Gastrocnemius medialis (tissue), 4 donors: ENCODE measurements around the gene ECSCR. TPM values are rescaled to one million over a fixed set of nuclear protein-coding genes. Genes with fewer than 3 reads are reported as not detected.
A peak's percentile ranks its signal among the peaks of the same experiment; 100 is the strongest.
"Not testable (repeated sequence)": the region's sequence is repeated elsewhere in the genome, so short reads cannot be mapped to it uniquely, and the experiment has no call there.

Experiments used
- ATAC-seq, 2 donors: fragments of 150-250 bp; one replicate each; pipeline ENCODE4 v1.9.1; 2016
- DNase-seq, 2 donors: peaks; one replicate each; pipeline ENCODE4 v3.0.0-alpha.2; 2019
- H3K27ac ChIP-seq, 4 donors: fragments of 200-600 bp; sonication (generic); 1 replicate in 1 of 4; 2 replicates in 3 of 4; pipeline ENCODE4 v1.5.1; 2016 to 2018; ENCODE audit warnings: mild to moderate bottlenecking in 2 of 4, moderate library complexity in 1 of 4
- H3K27me3 ChIP-seq, 3 donors: fragments of 200-600 bp; sonication (generic) in 2 of 3; 1 replicate in 1 of 3; 2 replicates in 2 of 3; pipeline versions ENCODE4 v1.5.1 to v1.6.0; 2016 to 2019; ENCODE audit warnings: mild to moderate bottlenecking in 1 of 3, moderate library complexity in 1 of 3
- H3K36me3 ChIP-seq, 2 donors: fragments of 200-600 bp; sonication (generic) in 1 of 2; one replicate each; pipeline ENCODE4 v1.5.1; 2017 to 2018
- H3K4me1 ChIP-seq, 2 donors: fragments of 200-600 bp; sonication (generic) in 1 of 2; one replicate each; pipeline ENCODE4 v1.5.1; 2016 to 2017; ENCODE audit warnings: mild to moderate bottlenecking in 2 of 2
- H3K4me3 ChIP-seq, 4 donors: fragments of 200-600 bp; sonication (generic) in 3 of 4; 1 replicate in 1 of 4; 2 replicates in 3 of 4; pipeline ENCODE4 v1.5.1; 2016 to 2019; ENCODE audit warnings: mild to moderate bottlenecking in 2 of 4
- H3K9me3 ChIP-seq, 3 donors: fragments of 200-600 bp; sonication (generic) in 2 of 3; 1 replicate in 1 of 3; 2 replicates in 2 of 3; pipeline ENCODE4 v1.5.1; 2016 to 2019
- CTCF ChIP-seq, 5 experiments: fragments of 450-650 bp in 3 of 5; fragments of 200-600 bp in 2 of 5; sonication (generic) in 2 of 5; IDR thresholded peaks in 4 of 5; conservative IDR thresholded peaks in 1 of 5; 1 replicate in 4 of 5; 2 replicates in 1 of 5; pipeline ENCODE4 v1.5.1; 2016 to 2019; ENCODE audit warnings: antibody characterized with exemption in 5 of 5, mild to moderate bottlenecking in 3 of 5, moderate library complexity in 3 of 5
- POLR2A ChIP-seq, 2 donors: fragments of 450-650 bp; IDR thresholded peaks; one replicate each; pipeline ENCODE4 v1.6.1; 2017; ENCODE audit warnings: antibody characterized with exemption in 2 of 2, mild to moderate bottlenecking in 2 of 2, moderate library complexity in 2 of 2
- in situ Hi-C, 4 donors: fragments of 200-750 bp; cut with MboI; loops; one replicate each; pipeline versions ENCODE4 v1.15.0 to v1.8.0; 2017; ENCODE audit warnings: low sequenced_read_pairs in 4 of 4
- intact Hi-C: fragments of 100-400 bp; cut with DNase I; formaldehyde crosslinking; loops from one replicate; pipeline ENCODE4 v1.15.1; 2023; ENCODE audit warnings: low total_unique reads
- total RNA-seq, 4 donors: library from RNA; depleted of rRNA; stranded (reverse); fragments of >200 nt; gene quantifications; one replicate each; pipeline versions ENCODE4 v1.1.0 to v1.2.3, GENCODE V29; 2016

ECSCR gene
- total RNA-seq, 4 donors from 2014 or later: 5.4 to 8.9 (median 6.9) TPM

GRCh38 chr5:139488260-139488659, 25.7 kb upstream of the ECSCR start:
- in situ Hi-C loops (no loop called here), intact Hi-C loops (no loop called here)
- H3K27ac ChIP-seq: peak overlapping the region in 2 of 4 donors; percentile 13 to 47
- ATAC-seq (no peak), DNase-seq (peak; percentile 35 to 52)
- TF ChIP-seq CTCF (IDR thresholded peaks at IDR 0.05 in 4 of 5, conservative IDR thresholded peaks at IDR 0.05 in 1 of 5): no peak
- no peak for TF ChIP-seq POLR2A (IDR thresholded peaks at IDR 0.05)
- H3K27me3 ChIP-seq: no peaks in the 10 kb centered on the region
- no peaks in the 10 kb centered on the region for H3K9me3 ChIP-seq
- H3K4me3 ChIP-seq: no peak overlapping the region
- peaks cover 2 to 15% of the 10 kb centered on the region in 2 donors for H3K4me1 ChIP-seq
- H3K36me3 ChIP-seq: no peaks in the 10 kb centered on the region

GRCh38 chr5:139486201-139486600, 23.7 kb upstream of the ECSCR start:
- DNase-seq: no peak
- H3K9me3 ChIP-seq: no peaks in the 10 kb centered on the region
- no peak overlapping the region for H3K27ac ChIP-seq
- H3K27me3 ChIP-seq: no peaks in the 10 kb centered on the region
- no peak for ATAC-seq
- H3K4me1 ChIP-seq: peaks cover 9% of the 10 kb centered on the region in 2 donors
- in situ Hi-C loops (no loop called here), intact Hi-C loops (no loop called here)
- no peaks in the 10 kb centered on the region for H3K36me3 ChIP-seq
- TF ChIP-seq POLR2A (IDR thresholded peaks at IDR 0.05) (no peak), CTCF (IDR thresholded peaks at IDR 0.05 in 4 of 5, conservative IDR thresholded peaks at IDR 0.05 in 1 of 5) (no peak)
- H3K4me3 ChIP-seq: no peak overlapping the region

- in situ Hi-C loops: not testable (repeated sequence)
Observed at GRCh38 chr5:139482890-139483208, 20.3 kb upstream of the ECSCR start.

GRCh38 chr5:139482050-139482889, 19.7 kb upstream of the ECSCR start, which contains the start of gene STING1:
STING1 (minus strand) TSS chr5:139482758; CDS start chr5:139481704, 1,054 bp downstream.
- ATAC-seq (peak; percentile 51 to 62), DNase-seq (peak; percentile 29 to 64)
- Histone ChIP-seq H3K27me3 (no peaks in the 10 kb centered on the region), H3K36me3 (no peaks in the 10 kb centered on the region), H3K27ac (peak within 1 kb of the TSS; percentile 63 to 80 (median 75)), H3K4me3 (peak within 1 kb of the TSS; percentile 50 to 51 (median 50)), H3K4me1 (peaks cover 9 to 13% of the 10 kb centered on the region in 2 donors), H3K9me3 (no peaks in the 10 kb centered on the region)
- no peak for TF ChIP-seq CTCF (IDR thresholded peaks at IDR 0.05 in 4 of 5, conservative IDR thresholded peaks at IDR 0.05 in 1 of 5)
- no peak for TF ChIP-seq POLR2A (IDR thresholded peaks at IDR 0.05)
- intact Hi-C loops: no loop called here
- in situ Hi-C loops: no loop called here

More at GRCh38 chr5:139482890-139483208, 20.3 kb upstream of the ECSCR start:
- intact Hi-C loops, ATAC-seq, DNase-seq, H3K36me3 ChIP-seq, H3K9me3 ChIP-seq, H3K27me3 ChIP-seq: not testable (repeated sequence)
- Histone ChIP-seq H3K4me3 (peak overlapping the region in 2 of 4 donors; percentile 50 to 51), H3K4me1 (peaks cover 9 to 13% of the 10 kb centered on the region in 2 donors), H3K27ac (peak overlapping the region; percentile 63 to 80 (median 75))

- Histone ChIP-seq H3K27ac (peak overlapping the region; percentile 63 to 80 (median 75)), H3K4me3 (peak overlapping the region; percentile 50 to 51 (median 50)), H3K4me1 (peaks cover 9 to 13% of the 10 kb centered on the region in 2 donors), H3K36me3 (no peaks in the 10 kb centered on the region), H3K27me3 (no peaks in the 10 kb centered on the region), H3K9me3 (no peaks in the 10 kb centered on the region)
- TF ChIP-seq POLR2A (IDR thresholded peaks at IDR 0.05) (no peak), CTCF (IDR thresholded peaks at IDR 0.05 in 4 of 5, conservative IDR thresholded peaks at IDR 0.05 in 1 of 5) (no peak)
- in situ Hi-C loops: no loop called here
- intact Hi-C loops: no loop called here
- DNase-seq (no peak), ATAC-seq (peak; percentile 19 to 22)
Observed at GRCh38 chr5:139481580-139482049, 19.1 kb upstream of the ECSCR start.
